ENCODE results near the gene LIN7A. TPM values are rescaled to one million over a fixed set of nuclear protein-coding genes. Genes with fewer than 3 reads are reported as not detected.
A peak's percentile ranks its signal among the peaks of the same experiment; 100 is the strongest.

Gene LIN7A
- total and polyA plus RNA-seq, 8 donors, result 0.12 to 1.5 (median 0.64) TPM

DNA sequence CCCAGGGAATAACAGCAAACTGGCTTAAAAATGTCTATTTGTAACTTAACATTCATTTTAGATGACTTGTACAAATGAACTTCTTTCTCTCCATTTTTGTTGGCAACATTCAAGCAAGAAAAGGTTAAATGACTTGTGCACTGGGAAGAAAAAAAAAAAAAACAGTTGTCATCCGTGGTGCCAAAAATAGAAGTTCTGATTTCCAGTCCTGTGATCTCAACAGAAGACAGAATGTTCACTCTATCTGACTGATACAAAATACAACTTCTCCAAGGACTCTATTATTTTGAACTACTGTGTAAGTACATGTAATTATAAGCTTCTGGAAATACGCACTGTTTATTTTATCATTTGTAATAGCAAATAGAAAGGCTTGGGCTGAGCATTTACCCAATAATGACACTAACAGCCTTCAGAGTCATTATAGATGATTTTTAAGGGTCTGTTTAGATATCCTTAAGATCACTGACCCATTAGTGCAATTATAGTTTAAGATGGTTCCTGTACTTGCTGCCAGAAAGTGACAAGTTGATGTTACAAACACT, 59.9 kb downstream of the LIN7A start:
- Histone ChIP-seq H3K4me1 (no peaks in the 10 kb centered on the region), H3K4me3 (no peak overlapping the region), H3K36me3 (no peaks in the 10 kb centered on the region), H3K9me3 (no peaks in the 10 kb centered on the region), H3K27me3 (no peaks in the 10 kb centered on the region), H3K27ac (no peak overlapping the region)
- peak in 1 of 4 donors; percentile 22 for ATAC-seq
- DNase-seq, result no peak
- TF ChIP-seq, protein P1, sequence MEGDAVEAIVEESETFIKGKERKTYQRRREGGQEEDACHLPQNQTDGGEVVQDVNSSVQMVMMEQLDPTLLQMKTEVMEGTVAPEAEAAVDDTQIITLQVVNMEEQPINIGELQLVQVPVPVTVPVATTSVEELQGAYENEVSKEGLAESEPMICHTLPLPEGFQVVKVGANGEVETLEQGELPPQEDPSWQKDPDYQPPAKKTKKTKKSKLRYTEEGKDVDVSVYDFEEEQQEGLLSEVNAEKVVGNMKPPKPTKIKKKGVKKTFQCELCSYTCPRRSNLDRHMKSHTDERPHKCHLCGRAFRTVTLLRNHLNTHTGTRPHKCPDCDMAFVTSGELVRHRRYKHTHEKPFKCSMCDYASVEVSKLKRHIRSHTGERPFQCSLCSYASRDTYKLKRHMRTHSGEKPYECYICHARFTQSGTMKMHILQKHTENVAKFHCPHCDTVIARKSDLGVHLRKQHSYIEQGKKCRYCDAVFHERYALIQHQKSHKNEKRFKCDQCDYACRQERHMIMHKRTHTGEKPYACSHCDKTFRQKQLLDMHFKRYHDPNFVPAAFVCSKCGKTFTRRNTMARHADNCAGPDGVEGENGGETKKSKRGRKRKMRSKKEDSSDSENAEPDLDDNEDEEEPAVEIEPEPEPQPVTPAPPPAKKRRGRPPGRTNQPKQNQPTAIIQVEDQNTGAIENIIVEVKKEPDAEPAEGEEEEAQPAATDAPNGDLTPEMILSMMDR (IDR thresholded peaks at IDR 0.05), result no peak
- 28 to 30% methylated on average over 2 of the region's 2 CpGs for WGBS, 2 donors
- intact Hi-C loops (cut with DNase I), result no loop called here
- no peak for FAIRE-seq

DNA sequence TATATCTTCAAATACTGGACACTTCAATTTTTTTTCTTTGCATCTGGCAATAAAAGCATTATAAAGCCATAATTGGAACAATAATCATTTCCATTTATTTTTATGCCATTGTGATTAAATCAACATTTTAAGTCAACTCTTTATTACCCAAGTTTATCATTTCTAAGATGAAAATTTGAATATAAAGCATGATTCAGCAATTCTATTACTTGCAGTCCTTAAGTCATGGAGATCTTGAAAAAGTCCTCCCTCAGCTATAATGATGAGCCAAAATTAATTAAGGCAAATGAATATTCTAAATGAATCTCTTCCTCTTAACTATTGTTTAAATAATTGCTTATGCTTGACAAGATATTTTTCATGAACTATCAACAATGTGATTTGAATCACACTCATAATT, 65.7 kb downstream of the LIN7A start:
- no peak overlapping the region for H3K27ac ChIP-seq
- FAIRE-seq, result no peak
- ATAC-seq, result no peak
- H3K27me3 ChIP-seq, result no peaks in the 10 kb centered on the region
- DNase-seq, result no peak
- H3K4me1 ChIP-seq, result no peaks in the 10 kb centered on the region
- intact Hi-C loops (cut with DNase I), result no loop called here
- H3K9me3 ChIP-seq, result no peaks in the 10 kb centered on the region
- no peak overlapping the region for H3K4me3 ChIP-seq
- no peaks in the 10 kb centered on the region for H3K36me3 ChIP-seq
- TF ChIP-seq, protein P1 (IDR thresholded peaks at IDR 0.05), result no peak

DNA sequence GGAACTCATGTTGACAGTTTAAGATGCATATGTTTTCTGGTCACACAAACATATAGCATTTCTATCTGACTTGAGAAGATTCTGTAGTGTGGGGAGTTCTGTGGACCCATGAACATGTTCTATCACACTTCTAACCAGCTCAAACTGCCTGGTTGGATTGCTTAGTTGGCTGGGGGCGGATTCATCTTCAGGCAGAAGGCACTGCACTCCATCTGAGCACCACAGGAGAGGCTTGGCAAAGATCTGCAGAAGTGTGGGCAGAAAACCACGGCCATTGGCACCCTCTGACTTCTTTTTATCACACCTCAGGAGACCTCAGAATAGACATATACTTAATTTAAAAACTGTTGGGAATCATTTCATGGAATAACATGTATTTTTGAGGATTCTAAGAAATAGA, 68.5 kb downstream of the LIN7A start:
- Histone ChIP-seq H3K27me3 (no peaks in the 10 kb centered on the region), H3K9me3 (no peaks in the 10 kb centered on the region), H3K4me3 (no peak overlapping the region), H3K27ac (no peak overlapping the region), H3K36me3 (no peaks in the 10 kb centered on the region), H3K4me1 (no peaks in the 10 kb centered on the region)
- DNase-seq, result no peak
- WGBS, 2 donors, result 66 to 77% methylated on average over 2 of the region's 2 CpGs
- no peak for ATAC-seq
- intact Hi-C loops (cut with DNase I), result no loop called here
- FAIRE-seq, result no peak
- TF ChIP-seq, protein P1 (IDR thresholded peaks at IDR 0.05), result no peak

GRCh38 chr12:80868576-80868975, 69.2 kb downstream of the LIN7A start:
- intact Hi-C loops (cut with DNase I), result no loop called here
- ATAC-seq (no peak), FAIRE-seq (no peak), DNase-seq (no peak)
- WGBS, 2 donors, result 56 to 84% methylated on average over 1 of the region's 1 CpG
- TF ChIP-seq, protein P1 (IDR thresholded peaks at IDR 0.05), result no peak
- Histone ChIP-seq H3K4me1 (no peaks in the 10 kb centered on the region), H3K27me3 (no peaks in the 10 kb centered on the region), H3K4me3 (no peak overlapping the region), H3K9me3 (no peaks in the 10 kb centered on the region), H3K36me3 (no peaks in the 10 kb centered on the region), H3K27ac (no peak overlapping the region)

GRCh38 chr12:80867941-80868340, 69.8 kb downstream of the LIN7A start:
- TF ChIP-seq, protein P1 (IDR thresholded peaks at IDR 0.05), result no peak
- H3K4me1 ChIP-seq, result no peaks in the 10 kb centered on the region
- no peaks in the 10 kb centered on the region for H3K36me3 ChIP-seq
- H3K9me3 ChIP-seq, result no peaks in the 10 kb centered on the region
- no peak overlapping the region for H3K27ac ChIP-seq
- FAIRE-seq, result no peak
- H3K27me3 ChIP-seq, result no peaks in the 10 kb centered on the region
- DNase-seq, result no peak
- intact Hi-C loops (cut with DNase I), result no loop called here
- 52 to 58% methylated on average over 3 of the region's 3 CpGs for WGBS, 2 donors
- no peak overlapping the region for H3K4me3 ChIP-seq
- no peak for ATAC-seq
